Transverse colon (tissue), 4 donors: ENCODE measurements around the gene TGM4.

Experiments
- POLR2AphosphoS5 ChIP-seq, 3 donors: sonication (generic); formaldehyde crosslinking; IDR thresholded peaks; one replicate each; pipeline ENCODE4 v1.6.1; 2016; ENCODE audit warnings: antibody characterized with exemption in 3 of 3
- TF ChIP-seq, protein P1 (sequence below), 5 experiments: fragments of 200-600 bp in 3 of 5; fragments of 450-650 bp in 2 of 5; sonication (generic) in 3 of 5; IDR thresholded peaks; 1 replicate in 2 of 5; 2 replicates in 3 of 5; pipeline ENCODE4 v1.5.1; 2016 to 2017; ENCODE audit warnings: antibody characterized with exemption in 5 of 5, inconsistent platforms in 3 of 5, mild to moderate bottlenecking in 2 of 5, moderate library complexity in 1 of 5

DNA sequence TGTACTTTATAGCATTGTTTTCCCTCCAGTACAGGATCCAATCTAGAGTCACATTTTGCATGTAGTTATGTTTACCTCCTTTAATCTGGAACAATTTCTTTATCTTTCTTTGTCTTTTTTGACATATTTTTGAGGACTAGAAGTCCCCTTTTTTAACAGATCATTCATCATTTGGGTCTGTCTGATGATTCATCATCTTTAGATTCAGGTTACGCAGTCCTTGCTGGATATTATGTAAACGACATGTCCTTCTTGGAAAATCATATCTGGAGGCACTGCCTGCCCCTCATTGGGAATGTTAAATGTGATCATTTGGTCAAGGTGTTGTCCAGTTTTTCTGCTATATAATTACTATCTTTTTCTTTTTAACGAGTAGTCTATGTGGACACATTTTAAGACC lies 18.3 kb downstream of the TGM4 start:
- TF ChIP-seq, protein P1, sequence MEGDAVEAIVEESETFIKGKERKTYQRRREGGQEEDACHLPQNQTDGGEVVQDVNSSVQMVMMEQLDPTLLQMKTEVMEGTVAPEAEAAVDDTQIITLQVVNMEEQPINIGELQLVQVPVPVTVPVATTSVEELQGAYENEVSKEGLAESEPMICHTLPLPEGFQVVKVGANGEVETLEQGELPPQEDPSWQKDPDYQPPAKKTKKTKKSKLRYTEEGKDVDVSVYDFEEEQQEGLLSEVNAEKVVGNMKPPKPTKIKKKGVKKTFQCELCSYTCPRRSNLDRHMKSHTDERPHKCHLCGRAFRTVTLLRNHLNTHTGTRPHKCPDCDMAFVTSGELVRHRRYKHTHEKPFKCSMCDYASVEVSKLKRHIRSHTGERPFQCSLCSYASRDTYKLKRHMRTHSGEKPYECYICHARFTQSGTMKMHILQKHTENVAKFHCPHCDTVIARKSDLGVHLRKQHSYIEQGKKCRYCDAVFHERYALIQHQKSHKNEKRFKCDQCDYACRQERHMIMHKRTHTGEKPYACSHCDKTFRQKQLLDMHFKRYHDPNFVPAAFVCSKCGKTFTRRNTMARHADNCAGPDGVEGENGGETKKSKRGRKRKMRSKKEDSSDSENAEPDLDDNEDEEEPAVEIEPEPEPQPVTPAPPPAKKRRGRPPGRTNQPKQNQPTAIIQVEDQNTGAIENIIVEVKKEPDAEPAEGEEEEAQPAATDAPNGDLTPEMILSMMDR (IDR thresholded peaks at IDR 0.05): no peak
- TF ChIP-seq POLR2AphosphoS5 (IDR thresholded peaks at IDR 0.05): no peak
